Tongue (tissue), 2 donors: ENCODE measurements around the gene RASSF6. TPM values are rescaled to one million over a fixed set of nuclear protein-coding genes. Genes with fewer than 3 reads are reported as not detected.
A peak's percentile ranks its signal among the peaks of the same experiment; 100 is the strongest.
"Not testable (repeated sequence)": the region's sequence is repeated elsewhere in the genome, so short reads cannot be mapped to it uniquely, and the experiment has no call there.

Experiments used
- DNase-seq: peaks from one replicate; pipeline ENCODE4 v3.0.0-alpha.2; 2015
- total RNA-seq: library from RNA; depleted of rRNA; stranded (reverse); fragments of >200 nt; gene quantifications from one replicate; pipeline ENCODE4 v1.2.3, GENCODE V29; 2014

Gene RASSF6, protein sequence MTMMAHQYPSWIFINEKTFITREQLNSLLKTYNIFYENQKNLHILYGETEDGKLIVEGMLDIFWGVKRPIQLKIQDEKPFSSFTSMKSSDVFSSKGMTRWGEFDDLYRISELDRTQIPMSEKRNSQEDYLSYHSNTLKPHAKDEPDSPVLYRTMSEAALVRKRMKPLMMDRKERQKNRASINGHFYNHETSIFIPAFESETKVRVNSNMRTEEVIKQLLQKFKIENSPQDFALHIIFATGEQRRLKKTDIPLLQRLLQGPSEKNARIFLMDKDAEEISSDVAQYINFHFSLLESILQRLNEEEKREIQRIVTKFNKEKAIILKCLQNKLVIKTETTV
- total RNA-seq, result 3.3 TPM

GRCh38 chr4:73620115-73620792 lies at the start of gene RASSF6:
Gene RASSF6, minus strand, starts transcription at chr4:73620436. Its CDS starts 8,641 bp downstream, at chr4:73611795.
- peak; percentile 29 for DNase-seq

- DNase-seq, result no peak
Measured at GRCh38 chr4:73669410-73670183, 49.4 kb upstream of the RASSF6 start.

- no peak for DNase-seq
Measured at GRCh38 chr4:73668782-73669201, 48.6 kb upstream of the RASSF6 start.

DNA sequence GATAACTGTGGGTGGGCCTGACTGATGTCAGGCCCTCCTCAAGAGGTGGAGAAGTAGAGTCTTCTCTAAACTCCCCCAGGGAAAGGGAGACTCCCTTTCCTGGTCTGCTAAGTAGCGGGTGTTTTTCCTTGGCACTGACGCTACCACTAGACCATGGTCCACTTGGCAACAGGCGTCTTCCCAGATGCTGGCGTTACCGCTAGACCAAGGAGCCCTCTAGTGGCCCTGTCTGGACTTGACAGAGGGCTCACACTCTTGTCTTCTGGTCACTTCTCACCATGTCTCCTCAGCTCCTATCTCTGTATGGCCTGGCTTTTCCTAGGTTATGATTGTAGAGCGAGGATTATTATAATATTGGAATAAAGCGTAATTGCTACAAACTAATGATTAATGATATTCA lies 45.7 kb upstream of the RASSF6 start:
- not testable (repeated sequence) for DNase-seq

DNA sequence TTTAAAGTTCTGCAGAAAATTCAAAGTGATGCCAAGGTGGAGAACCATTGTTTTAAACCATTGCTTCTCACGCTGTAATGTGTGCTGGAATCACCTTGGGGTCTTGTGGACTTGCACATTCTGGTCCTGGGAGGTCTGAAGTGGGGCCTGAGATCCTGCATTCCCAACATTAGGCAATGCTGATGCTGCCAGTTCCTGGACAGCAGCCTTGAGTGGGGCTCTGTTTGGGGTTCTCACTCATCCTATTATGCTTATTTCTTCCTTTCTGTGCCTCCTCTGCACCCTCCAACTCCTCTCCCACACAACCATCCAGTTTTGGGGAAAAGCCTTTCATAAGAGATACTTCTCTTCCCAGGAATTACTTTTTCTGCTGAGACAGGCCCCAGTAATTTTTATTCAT lies 44.2 kb upstream of the RASSF6 start:
- DNase-seq, result no peak

- no peak for DNase-seq
Measured at GRCh38 chr4:73663576-73663975, 43.3 kb upstream of the RASSF6 start.

- DNase-seq, result peak; percentile 28
Measured at GRCh38 chr4:73662709-73663546, 42.7 kb upstream of the RASSF6 start.

DNA sequence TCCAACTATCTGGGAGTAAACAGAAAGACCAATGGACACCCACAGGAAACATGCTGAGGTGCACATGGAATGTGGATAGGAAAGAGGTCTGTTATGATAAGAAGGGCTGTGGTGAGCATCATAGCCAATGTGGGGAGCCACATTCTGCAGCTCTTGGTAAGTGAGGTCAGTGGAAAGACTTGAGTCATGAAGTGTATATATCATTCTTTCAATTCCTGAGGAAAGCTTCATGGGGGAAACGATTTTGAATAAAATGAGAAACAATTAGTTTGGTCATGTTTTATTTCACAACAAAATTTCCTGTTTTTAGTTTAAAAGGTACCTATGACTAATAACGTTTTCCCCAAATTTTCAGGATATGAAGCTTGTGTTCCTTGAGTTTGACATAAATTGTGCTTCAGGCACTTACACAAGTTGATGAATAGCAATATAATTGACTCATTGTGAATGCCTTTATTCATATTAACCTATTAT lies 41.4 kb upstream of the RASSF6 start:
- DNase-seq, result no peak

DNA sequence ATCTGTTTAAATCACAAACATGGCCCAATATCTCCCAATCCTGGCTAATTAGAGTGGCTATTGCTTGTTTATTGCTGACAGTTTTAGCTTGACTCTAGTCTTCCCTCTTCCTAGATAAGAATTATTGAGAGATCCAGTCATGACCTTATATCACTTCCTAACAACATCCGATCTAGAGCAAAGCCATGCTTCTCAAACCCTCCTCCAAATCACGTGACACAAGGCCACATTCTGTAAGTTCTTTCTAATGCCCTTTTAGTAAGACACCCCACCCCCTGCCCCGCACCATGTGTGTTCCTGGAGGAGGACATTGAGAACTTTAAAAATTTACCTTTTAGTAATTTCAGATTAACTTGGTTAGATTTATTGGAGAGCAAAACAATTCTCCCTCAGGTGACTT lies 40.6 kb upstream of the RASSF6 start:
- DNase-seq, result no peak

GRCh38 chr4:73653695-73654106 lies 33.5 kb upstream of the RASSF6 start:
- peak; percentile 92 for DNase-seq

- peak; percentile 36 for DNase-seq
Measured at GRCh38 chr4:73650250-73650649, 30.0 kb upstream of the RASSF6 start.

GRCh38 chr4:73648478-73648877 lies 28.2 kb upstream of the RASSF6 start:
- DNase-seq, result no peak

- DNase-seq, result no peak
Measured at GRCh38 chr4:73646117-73646516, 25.9 kb upstream of the RASSF6 start.

DNA sequence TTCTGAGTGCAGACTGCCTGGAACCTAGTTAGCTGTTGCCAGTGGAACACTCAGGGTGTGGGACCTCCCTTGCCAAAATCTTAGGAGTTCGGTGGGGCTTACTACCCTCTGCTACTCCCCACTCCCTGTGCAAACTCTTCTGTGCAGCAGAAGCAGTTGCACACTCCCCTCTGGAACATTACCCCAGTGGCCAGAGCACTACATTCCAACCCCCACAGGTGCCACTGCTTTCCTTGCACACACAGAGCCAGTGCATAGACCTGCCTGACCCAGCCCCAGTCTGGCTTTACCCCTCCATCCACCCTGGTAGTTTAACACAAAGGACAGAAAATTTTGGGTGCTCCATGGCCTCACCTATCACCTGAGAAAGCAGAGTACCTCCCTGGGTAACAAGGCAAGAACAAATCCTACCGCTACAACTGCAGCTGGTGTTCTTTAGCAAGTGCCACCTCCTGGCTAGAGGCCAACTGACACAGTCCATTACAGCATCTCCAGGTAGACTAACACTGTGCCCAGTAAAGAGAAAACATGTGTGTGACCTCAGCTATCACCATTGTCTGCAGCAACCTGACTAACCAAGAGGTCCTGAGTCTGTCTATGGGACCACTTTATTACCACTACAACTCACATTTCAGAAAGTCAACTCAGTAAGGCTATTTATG lies 11.5 kb upstream of the RASSF6 start:
- no peak for DNase-seq

DNA sequence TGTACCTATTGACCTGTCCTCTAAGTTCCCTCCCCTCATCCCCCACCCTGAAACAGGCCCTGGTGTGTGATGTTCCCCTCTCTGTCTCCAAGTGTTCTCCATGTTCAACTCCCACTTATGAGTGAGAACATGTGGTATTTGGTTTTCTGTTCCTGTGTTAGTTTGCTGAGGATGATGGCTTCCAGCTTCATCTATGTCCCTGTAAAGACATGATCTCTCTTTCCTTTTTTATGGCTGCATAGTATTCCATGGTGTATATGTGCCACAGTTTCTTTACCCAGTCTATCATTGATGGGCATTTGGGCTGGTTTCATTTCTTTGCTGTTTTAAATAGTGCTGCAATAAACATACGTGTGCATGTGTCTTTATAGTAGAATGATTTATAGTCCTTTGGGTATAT lies 8.6 kb upstream of the RASSF6 start:
- DNase-seq, result not testable (repeated sequence)

GRCh38 chr4:73621357-73621756 lies 1.1 kb upstream of the RASSF6 start:
- no peak for DNase-seq

- no peak for DNase-seq
Measured at GRCh38 chr4:73619346-73619745, 890 bp downstream of the RASSF6 start.

- no peak for DNase-seq
Measured at GRCh38 chr4:73617256-73617655, 3.0 kb downstream of the RASSF6 start.

DNA sequence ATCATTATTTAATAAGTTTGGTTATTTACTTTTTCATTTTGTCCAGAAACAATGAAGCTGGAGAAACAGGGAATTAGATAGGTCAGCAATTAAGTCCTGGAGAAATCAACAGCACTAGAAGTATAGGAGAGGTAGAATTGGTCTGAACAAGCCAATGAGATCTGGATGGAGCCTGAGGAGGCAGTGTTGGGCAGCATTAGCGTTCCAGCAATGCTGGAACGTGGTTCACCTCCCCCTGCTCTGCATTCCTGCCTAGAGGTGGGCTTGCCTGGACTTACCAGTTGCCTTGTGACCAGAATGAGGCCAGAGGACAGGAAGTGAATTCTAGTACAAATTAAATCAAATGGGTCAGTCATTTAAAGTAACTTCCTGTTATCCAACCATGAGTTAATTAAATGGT lies 4.6 kb downstream of the RASSF6 start:
- no peak for DNase-seq

- DNase-seq, result no peak
Measured at GRCh38 chr4:73614311-73614867, 5.8 kb downstream of the RASSF6 start.

GRCh38 chr4:73613130-73613529 lies 7.1 kb downstream of the RASSF6 start:
- no peak for DNase-seq
